NCI-H82 (cell line): Measurements from ENCODE around the gene CREBZF.
"Not testable (repeated sequence)": the region's sequence is repeated elsewhere in the genome, so short reads cannot be mapped to it uniquely, and the experiment has no call there.

Source experiments
- DNase-seq: peaks from one replicate; lab custom pipeline; 2025; lab: John Stamatoyannopoulos, UW

CREBZF gene

DNA sequence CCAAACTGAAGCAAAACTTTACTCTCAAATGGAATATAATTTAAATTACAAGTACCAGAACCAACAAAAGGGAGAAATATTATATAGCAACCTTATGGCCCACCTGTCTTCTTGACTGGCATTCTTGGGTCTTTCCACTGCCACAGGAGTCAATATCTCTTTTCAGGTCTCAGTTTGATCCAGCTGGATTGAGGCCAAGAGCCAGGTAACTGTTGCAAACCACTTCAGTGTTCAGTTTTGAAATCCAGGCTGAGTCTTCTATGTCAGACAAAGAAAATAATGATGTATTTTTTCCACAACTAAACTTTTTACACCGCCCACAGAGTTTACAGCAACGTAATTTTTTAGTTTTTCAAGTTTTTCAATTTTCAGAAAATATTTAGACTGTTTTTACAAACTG is 38.4 kb downstream of the CREBZF start:
- no peak for DNase-seq

DNA sequence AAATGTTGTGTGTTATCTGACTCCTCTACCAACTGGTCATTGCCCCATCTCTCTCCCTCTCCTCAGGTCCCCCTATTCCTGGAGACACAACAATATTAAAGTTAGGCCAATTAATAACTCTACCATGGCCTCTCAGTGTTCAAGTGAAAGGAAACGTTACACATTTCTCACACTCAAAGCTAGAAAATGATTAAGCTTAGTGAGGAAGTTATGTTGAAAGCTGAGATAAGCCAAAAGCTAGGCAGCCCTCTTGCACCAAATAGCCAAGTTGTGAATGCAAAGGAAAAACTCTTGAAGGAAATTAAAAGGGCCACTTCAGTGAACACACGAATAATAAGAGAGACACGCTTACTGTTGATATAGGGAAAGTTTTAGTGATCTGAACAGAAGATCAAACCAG is 44.7 kb downstream of the CREBZF start:
- no peak for DNase-seq

DNA sequence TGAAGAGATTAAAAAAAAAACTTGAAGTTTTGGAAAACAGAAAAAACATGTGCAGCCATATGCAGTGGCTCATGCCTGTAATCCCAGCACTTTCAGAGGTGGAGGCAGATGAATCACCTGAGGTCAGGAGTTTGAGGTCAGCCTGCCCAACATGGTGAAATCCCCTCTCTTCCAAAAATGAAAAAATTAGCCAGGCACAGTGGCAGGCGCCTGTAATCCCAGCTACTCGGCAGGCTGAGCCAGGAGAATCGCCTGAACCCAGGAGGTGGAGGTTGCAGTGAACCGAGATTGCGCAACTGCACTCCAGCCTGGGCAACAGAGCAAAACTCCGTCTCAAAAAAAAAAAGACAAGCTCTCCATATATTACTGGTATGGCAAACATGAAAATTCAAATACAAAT is 45.4 kb downstream of the CREBZF start:
- DNase-seq: no peak

DNA sequence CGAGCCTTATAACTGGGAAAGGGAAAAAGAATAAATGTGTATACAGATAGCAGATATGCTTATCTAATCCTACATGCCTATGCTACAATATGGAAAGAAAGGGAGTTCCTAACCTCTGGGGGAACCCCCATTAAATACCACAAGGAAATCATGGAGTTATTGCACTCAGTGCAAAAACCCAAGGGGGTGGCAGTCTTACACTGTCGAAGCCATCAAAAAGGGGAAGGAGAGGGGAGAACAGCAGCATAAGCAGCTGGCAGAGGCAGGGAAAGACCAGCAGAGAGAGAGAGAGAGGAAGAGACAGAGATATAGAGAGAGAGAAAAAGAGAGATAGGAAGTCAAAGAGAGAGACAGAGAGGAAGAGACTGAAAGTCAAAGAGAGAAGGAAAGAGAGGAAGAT is 53.3 kb downstream of the CREBZF start:
- not testable (repeated sequence) for DNase-seq
